ENCODE results near the gene BICDL2.
"Not testable (repeated sequence)": the region's sequence is repeated elsewhere in the genome, so short reads cannot be mapped to it uniquely, and the experiment has no call there.

BICDL2 gene

DNA sequence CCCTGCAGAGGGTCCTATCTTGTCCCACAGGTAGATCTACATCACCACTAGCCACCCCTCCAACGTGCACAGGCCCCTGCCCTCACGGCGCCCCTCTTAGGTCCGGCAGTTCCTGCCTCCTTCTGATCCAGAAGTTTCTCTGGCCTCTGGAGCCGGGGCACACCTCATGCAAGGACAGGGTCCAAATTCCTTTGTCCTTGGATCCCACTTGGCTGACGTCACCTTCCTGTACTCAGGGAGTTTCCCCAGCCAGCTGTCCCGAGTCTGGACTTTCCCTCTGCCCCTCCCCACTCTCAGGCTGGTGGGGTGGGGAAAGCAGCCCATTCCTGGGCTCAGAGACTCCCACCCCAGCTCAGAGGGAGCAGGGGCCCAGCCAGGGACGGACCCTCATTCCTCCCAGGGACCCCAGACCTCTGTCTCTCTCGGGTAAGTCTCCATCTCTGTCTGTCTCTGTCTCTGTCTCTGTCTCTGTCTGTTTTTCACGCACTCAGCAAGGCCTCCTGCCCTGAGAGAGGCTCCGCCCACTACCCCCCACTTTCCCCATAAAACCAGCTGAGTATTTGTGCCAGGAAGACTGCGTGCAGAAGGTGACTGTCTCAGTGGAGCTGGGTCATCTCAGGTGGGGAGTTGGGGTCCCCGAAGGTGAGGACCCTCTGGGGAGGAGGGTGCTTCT, 28.5 kb upstream of the BICDL2 start, which contains the start of gene IL32:
Gene IL32, plus strand, starts transcription at position 572 of the 673 bp plus-strand sequence. CDS start 172 bp downstream, outside the sequence.
- DNase-seq (ENCODE audit: low read depth): peak; percentile 54

GRCh38 chr16:3063625-3064386, 27.1 kb upstream of the BICDL2 start:
- no peak for DNase-seq (ENCODE audit: low read depth)

- DNase-seq (ENCODE audit: low read depth): no peak
These were observed 25.8 kb upstream of the BICDL2 start for GRCh38 chr16:3062553-3062952.

DNA sequence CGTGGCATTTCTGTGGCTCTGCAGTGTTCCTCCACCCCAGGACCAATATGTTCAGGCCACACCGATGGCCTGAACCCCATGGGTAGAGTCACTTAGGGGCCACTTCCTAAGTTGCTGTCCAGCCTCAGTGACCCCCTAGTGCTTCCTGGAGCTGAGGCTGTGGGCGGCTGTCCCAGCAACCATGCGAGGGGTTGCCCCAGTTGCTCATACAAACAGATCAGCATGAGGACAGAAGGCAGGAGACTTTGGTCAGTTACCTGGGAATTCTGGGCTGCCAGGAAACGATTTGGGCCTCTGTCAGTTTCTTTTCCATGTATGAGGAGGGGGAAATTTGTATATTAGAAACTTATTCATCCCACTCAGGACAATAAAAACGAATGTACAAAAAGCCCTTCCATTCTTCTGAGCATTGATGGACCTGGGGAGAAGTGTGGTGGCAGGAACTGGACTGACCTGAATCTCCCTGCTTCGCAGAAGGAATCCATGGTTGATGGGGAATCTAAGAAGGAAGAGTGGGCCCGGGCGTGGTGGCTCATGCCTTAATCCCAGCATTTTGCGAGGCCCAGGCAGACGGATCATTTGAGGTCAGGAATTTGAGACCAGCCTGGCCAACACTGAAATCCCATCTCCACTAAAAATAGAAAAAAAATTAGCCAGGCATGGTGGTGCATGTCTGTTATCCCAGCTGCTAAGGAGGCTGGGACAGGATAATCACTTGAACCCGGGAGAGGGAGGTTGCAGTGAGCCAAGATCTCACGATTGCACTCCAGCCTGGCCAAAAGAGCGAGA, 23.8 kb upstream of the BICDL2 start:
- no peak for DNase-seq (ENCODE audit: low read depth)

DNA sequence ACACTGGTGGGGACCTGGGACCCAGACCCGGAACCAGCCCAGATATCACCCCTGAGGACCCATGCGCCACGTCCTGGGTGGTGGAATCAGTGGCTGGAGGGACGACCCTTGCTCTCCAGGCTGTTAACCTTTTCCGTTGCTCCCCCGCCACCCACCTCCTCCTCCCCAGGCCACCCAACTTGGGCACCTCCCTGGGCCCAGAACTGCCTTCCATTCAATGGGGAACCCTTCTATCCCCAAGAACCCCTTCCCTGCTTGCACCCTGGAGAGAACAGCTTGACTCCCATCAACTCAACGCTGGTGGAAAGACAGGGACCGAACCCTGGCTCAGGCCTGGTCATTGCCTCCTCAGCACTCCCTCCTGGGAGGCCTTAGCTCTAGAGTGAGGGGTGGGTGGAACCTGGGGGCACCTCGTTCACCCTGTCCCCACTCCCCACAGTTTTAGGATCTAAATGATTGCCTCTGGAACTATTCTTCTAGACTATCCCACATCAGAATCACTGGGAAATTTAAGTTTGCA, 23.0 kb upstream of the BICDL2 start:
- no peak for DNase-seq (ENCODE audit: low read depth)

GRCh38 chr16:3059041-3059722, 22.4 kb upstream of the BICDL2 start:
- DNase-seq (ENCODE audit: low read depth): peak; percentile 71

GRCh38 chr16:3058139-3059030, 21.6 kb upstream of the BICDL2 start:
- no peak for DNase-seq (ENCODE audit: low read depth)

GRCh38 chr16:3057181-3058138, 20.7 kb upstream of the BICDL2 start:
- no peak for DNase-seq (ENCODE audit: low read depth)

- no peak for DNase-seq (ENCODE audit: low read depth)
These were observed 19.8 kb upstream of the BICDL2 start for GRCh38 chr16:3056336-3057180.

DNA sequence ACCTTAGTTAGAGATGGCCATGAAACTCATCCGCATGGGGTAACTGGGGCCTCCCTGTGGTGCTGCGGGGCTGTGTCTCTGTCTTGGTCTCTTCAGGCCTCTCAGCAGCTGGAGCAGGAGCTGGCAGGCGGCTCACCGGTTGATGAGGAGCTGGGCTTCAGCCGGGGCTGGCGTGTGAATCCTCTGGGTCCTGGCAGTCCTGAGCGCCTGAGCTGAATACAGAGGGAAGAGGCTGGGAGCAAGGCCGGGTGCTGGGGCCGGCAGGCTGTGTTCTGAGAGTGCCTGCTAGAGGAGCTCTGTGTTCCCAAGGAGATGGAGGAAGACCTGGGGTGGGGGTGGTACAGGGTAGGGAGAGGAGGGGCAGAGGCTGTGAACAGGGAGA, 19.0 kb upstream of the BICDL2 start:
- not testable (repeated sequence) for DNase-seq (ENCODE audit: low read depth)

DNA sequence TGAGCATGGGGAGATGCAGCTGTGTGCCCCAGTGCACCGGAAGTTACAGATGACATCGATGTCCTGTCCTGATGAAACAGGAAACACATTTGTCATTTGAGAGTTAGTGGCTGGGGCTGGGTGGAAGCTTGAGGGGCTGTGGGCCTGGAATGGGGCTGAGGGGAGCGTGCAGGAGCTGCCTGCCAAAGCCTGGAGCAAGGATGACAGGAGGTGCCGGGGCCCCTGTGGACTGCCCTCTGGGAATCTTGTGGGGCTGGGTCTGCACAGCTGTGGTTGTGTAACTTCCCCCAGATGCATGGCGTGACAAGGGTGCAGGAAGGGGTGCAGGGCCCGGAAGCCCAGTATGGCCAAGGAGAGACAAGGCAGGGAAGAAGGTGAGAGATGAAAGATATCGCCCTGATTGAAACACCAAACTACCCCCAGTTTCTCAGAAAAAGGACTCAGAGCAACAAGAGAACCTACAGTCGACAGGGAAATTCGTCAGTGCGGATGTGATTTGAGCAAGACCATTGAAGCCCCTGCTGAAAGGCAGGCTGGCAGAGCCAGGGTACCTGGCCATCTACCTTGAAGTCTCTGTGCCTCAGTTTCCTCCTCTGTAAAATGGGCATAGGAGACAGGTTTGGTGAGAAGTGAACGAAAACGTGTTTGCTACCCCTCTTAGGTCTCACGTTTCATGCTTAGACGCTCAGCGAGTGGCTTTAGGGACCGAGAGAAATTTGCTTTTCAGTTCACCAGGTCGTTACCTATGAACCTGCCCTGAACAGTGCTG, 18.4 kb upstream of the BICDL2 start:
- no peak for DNase-seq (ENCODE audit: low read depth)

DNA sequence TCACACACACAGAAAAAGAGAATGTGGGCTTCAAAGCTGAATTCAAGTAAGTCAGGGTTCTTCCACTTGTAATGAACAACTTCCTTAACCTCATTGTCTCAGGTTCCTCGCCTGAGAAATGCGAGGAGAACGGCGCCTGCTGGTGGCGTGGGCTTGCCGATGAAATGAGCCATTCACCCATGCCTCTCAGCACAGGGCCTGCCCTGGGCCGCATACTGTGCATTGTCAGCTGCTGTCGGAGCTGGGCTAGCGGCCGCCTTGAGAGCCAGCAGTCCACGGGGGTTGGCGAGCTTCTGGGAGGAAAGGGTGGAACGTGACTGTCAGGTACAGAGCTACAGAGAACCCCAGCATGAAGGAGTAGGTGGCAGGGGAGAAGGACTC, 16.6 kb upstream of the BICDL2 start:
- not testable (repeated sequence) for DNase-seq (ENCODE audit: low read depth)

DNA sequence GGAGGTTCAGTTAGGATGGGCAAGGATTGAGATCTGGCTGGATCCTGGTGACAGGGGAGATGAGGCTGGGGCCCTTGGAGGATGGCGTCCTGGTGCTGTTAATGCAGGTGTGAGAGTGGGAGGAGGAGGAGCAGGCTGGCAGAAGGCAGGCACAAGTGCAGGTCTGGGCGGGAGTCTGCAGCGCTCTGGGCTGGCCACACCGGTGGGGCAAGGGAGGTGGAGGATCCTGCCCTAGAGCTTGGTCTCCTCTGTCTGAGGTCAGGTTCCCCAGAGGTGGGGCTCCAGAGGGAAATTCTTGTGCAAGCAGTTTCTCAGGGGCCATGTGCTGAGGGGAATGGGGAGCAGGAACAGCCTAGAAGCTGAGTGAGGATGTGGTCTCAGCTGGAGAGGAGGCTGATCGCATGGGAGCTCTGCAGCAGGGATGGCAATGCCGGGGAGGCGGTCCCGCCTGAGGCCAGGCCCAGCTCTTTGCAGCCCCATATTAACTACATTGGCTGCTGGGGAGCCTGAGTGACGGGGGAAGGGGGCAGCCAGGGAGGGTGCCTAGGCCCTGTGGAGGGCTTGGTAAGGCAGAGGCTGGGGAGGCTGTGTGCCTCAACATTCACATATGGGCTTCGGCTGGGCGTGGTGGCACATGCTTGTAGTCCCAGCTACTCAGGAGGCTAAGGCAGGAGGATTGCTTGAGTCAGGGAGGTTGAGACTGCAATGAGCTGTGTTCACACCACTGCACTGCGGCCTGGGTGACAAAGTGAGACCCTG, 16.0 kb upstream of the BICDL2 start:
- DNase-seq (ENCODE audit: low read depth): not testable (repeated sequence)

DNA sequence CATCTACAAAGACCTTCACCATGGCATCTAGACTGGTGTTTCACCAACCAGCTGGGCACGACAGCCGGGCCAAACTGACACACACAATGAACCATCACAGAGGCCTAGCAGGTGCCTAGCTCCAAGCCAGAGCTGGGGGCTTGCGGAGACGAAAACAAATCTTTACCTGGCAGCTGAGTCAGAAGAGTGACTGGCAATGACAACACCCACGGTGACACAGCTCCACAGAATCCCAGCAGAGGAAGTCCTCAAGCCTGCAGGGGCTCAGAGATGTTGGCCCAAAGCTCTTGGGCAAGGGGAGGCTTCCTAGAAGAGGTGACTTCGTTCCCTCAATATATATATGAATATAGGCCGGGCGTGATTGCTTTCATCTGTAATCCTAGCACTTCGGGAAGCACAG, 14.8 kb upstream of the BICDL2 start:
- DNase-seq (ENCODE audit: low read depth): no peak

- DNase-seq (ENCODE audit: low read depth): no peak
These were observed 14.3 kb upstream of the BICDL2 start for GRCh38 chr16:3051009-3051408.

GRCh38 chr16:3050487-3050886, 13.7 kb upstream of the BICDL2 start:
- no peak for DNase-seq (ENCODE audit: low read depth)

- DNase-seq (ENCODE audit: low read depth): no peak
These were observed 13.3 kb upstream of the BICDL2 start for GRCh38 chr16:3049921-3050481.

Data from stimulated activated CD8-positive, alpha-beta memory T cell treated with anti-CD3 and anti-CD28 coated beads, Interleukin-7, amount 100 ng/mL, for 24 hours (primary cell).